ENCODE measurements around the gene ZNF280A.

DNA sequence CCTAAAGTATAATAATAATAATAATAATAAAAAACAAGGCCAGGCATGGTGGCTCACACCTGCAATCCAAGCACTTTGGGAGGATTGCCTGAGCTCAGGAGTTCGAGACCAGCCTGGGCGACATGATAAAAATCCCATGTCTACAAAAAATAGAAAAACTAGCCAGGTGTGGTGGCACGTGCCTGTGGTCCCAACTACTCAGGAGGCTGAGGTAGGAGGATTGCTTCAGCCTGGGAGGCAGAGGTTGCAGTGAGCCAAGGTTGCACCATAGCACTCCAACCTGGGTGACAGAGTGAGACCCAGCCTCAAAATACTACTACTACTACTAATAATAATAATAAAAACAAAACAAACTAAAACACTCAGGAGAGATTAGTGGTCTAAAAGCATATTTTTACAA lies 15.6 kb upstream of the ZNF280A start:
- no peak for TF ChIP-seq POLR2A (IDR thresholded peaks at IDR 0.05; ENCODE audit: low read depth, low read length)
- TF ChIP-seq MAX (IDR thresholded peaks at IDR 0.05; ENCODE audit: insufficient read depth, insufficient read length): no peak
- TF ChIP-seq, protein P1, sequence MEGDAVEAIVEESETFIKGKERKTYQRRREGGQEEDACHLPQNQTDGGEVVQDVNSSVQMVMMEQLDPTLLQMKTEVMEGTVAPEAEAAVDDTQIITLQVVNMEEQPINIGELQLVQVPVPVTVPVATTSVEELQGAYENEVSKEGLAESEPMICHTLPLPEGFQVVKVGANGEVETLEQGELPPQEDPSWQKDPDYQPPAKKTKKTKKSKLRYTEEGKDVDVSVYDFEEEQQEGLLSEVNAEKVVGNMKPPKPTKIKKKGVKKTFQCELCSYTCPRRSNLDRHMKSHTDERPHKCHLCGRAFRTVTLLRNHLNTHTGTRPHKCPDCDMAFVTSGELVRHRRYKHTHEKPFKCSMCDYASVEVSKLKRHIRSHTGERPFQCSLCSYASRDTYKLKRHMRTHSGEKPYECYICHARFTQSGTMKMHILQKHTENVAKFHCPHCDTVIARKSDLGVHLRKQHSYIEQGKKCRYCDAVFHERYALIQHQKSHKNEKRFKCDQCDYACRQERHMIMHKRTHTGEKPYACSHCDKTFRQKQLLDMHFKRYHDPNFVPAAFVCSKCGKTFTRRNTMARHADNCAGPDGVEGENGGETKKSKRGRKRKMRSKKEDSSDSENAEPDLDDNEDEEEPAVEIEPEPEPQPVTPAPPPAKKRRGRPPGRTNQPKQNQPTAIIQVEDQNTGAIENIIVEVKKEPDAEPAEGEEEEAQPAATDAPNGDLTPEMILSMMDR (IDR thresholded peaks at IDR 0.05; ENCODE audit: extremely low read depth in 1 of 2, insufficient read depth in 1 of 2, low read depth in 1 of 2, low read length in 2 of 2): no peak
- no peak for TF ChIP-seq MYC (IDR thresholded peaks at IDR 0.05; ENCODE audit: low read depth, low read length)
- no peak for TF ChIP-seq POLR2AphosphoS5 (IDR thresholded peaks at IDR 0.05; ENCODE audit: insufficient read depth, low read depth, low read length)
- no peak for TF ChIP-seq EZH2 (IDR thresholded peaks at IDR 0.05; ENCODE audit: borderline replicate concordance, low read depth, low read length, severe bottlenecking)
- TF ChIP-seq FOS (IDR thresholded peaks at IDR 0.05; ENCODE audit: borderline replicate concordance, insufficient read depth, low read length): no peak
- TF ChIP-seq GATA2 (IDR thresholded peaks at IDR 0.05; ENCODE audit: insufficient read depth, insufficient read length, low read depth, low read length): no peak
